DOHH2 (cell line): ENCODE data around the gene MCTS1.

Experiments used
- CTCF ChIP-seq: fragments of 200-600 bp; sonication (generic); IDR thresholded peaks from one replicate; pipeline ENCODE4 v1.5.1; 2014; ENCODE audit warnings: antibody characterized with exemption, mild to moderate bottlenecking, low read depth, low read length; ENCODE audit not compliant: poor library complexity, severe bottlenecking
- EZH2phosphoT487 ChIP-seq: fragments of 200-600 bp; sonication (generic); IDR thresholded peaks from 2 replicates; pipeline ENCODE4 v1.6.1; 2017; ENCODE audit warnings: borderline replicate concordance, mild to moderate bottlenecking, antibody characterized with exemption, low read length, moderate library complexity, mixed read lengths

DNA sequence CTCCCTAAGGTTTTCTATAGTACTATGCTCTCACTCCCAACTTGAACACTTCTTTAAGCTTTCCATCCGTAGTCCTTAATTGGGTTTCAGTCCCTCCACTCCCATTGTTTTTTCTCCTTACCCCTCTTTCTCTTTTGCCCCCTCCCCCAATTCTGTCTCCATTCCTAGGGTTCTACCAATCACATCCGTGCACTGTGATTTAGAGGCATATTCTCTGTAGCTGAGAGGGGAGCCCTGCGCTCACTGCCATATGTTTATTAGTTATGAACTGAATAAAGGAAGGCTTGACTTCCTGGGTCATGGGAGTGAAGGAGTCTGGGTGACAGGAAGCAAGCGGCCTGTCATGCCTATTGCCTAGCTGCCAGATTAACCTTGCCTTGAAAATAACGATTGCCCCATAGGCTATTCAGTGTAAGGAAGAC lies 471 bp downstream of the MCTS1 start:
- TF ChIP-seq CTCF (no peak), EZH2phosphoT487 (no peak)
